Measurements from ENCODE around the gene AUNIP. TPM values are rescaled to one million over a fixed set of nuclear protein-coding genes. Genes with fewer than 3 reads are reported as not detected.
A peak's percentile ranks its signal among the peaks of the same experiment; 100 is the strongest.
"Not testable (repeated sequence)": the region's sequence is repeated elsewhere in the genome, so short reads cannot be mapped to it uniquely, and the experiment has no call there.

AUNIP gene
- total RNA-seq, 1 donor from 2014 or later, result 1.3 TPM

DNA sequence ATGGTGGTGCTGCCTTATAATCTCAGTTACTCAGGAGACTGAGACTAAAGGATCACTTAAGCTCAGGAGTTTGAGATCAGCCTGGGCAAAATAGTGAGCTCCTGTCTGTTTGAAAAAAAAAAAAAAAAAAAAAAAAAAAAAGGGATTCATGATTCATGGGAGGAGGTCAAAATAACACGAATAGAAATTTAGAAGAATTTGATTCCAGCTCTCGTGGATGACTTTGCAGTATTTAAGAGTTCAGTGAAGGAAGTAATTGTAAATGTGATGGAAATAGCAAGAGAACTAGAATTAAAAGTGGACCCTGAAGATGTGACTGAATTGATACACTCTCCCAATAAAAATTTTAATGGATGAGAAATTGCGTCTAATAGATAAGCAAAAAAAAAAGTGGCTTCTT, 15.8 kb downstream of the AUNIP start:
- H3K36me3 Mint-ChIP-seq (ENCODE audit: unreplicated experiment), result no peaks in the 10 kb centered on the region
- H3K27me3 Mint-ChIP-seq (ENCODE audit: unreplicated experiment), result peaks cover 2% of the 10 kb centered on the region
- no peaks in the 10 kb centered on the region for H3K9me3 Mint-ChIP-seq (ENCODE audit: unreplicated experiment)
- no peaks in the 10 kb centered on the region for H3K4me1 Mint-ChIP-seq (ENCODE audit: low read depth, unreplicated experiment)
- no peak overlapping the region for H3K4me3 Mint-ChIP-seq (ENCODE audit: unreplicated experiment)
- TF ChIP-seq, protein P1, sequence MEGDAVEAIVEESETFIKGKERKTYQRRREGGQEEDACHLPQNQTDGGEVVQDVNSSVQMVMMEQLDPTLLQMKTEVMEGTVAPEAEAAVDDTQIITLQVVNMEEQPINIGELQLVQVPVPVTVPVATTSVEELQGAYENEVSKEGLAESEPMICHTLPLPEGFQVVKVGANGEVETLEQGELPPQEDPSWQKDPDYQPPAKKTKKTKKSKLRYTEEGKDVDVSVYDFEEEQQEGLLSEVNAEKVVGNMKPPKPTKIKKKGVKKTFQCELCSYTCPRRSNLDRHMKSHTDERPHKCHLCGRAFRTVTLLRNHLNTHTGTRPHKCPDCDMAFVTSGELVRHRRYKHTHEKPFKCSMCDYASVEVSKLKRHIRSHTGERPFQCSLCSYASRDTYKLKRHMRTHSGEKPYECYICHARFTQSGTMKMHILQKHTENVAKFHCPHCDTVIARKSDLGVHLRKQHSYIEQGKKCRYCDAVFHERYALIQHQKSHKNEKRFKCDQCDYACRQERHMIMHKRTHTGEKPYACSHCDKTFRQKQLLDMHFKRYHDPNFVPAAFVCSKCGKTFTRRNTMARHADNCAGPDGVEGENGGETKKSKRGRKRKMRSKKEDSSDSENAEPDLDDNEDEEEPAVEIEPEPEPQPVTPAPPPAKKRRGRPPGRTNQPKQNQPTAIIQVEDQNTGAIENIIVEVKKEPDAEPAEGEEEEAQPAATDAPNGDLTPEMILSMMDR (IDR thresholded peaks at IDR 0.05; ENCODE audit: partially characterized antibody, unreplicated experiment), result no peak
- no peak for DNase-seq
- H3K27ac Mint-ChIP-seq (ENCODE audit: unreplicated experiment), result no peak overlapping the region

GRCh38 chr1:25839808-25840207, 19.4 kb downstream of the AUNIP start:
- not testable (repeated sequence) for H3K4me1 Mint-ChIP-seq (ENCODE audit: low read depth, unreplicated experiment); H3K27ac Mint-ChIP-seq (ENCODE audit: unreplicated experiment); H3K27me3 Mint-ChIP-seq (ENCODE audit: unreplicated experiment); DNase-seq; H3K36me3 Mint-ChIP-seq (ENCODE audit: unreplicated experiment); H3K4me3 Mint-ChIP-seq (ENCODE audit: unreplicated experiment); H3K9me3 Mint-ChIP-seq (ENCODE audit: unreplicated experiment)

GRCh38 chr1:25837262-25837875, 21.9 kb downstream of the AUNIP start:
- Mint-ChIP-seq H3K27ac (ENCODE audit: unreplicated experiment) (no peak overlapping the region), H3K27me3 (ENCODE audit: unreplicated experiment) (no peaks in the 10 kb centered on the region), H3K36me3 (ENCODE audit: unreplicated experiment) (no peaks in the 10 kb centered on the region), H3K4me1 (ENCODE audit: low read depth, unreplicated experiment) (no peaks in the 10 kb centered on the region), H3K9me3 (ENCODE audit: unreplicated experiment) (peaks cover 2% of the 10 kb centered on the region), H3K4me3 (ENCODE audit: unreplicated experiment) (no peak overlapping the region)
- TF ChIP-seq, protein P1 (IDR thresholded peaks at IDR 0.05; ENCODE audit: partially characterized antibody, unreplicated experiment), result no peak
- DNase-seq, result no peak

GRCh38 chr1:25836695-25837094, 22.6 kb downstream of the AUNIP start:
- DNase-seq, result no peak
- no peaks in the 10 kb centered on the region for H3K36me3 Mint-ChIP-seq (ENCODE audit: unreplicated experiment)
- H3K9me3 Mint-ChIP-seq (ENCODE audit: unreplicated experiment), result peaks cover 2% of the 10 kb centered on the region
- TF ChIP-seq, protein P1 (IDR thresholded peaks at IDR 0.05; ENCODE audit: partially characterized antibody, unreplicated experiment), result no peak
- no peaks in the 10 kb centered on the region for H3K27me3 Mint-ChIP-seq (ENCODE audit: unreplicated experiment)
- no peak overlapping the region for H3K4me3 Mint-ChIP-seq (ENCODE audit: unreplicated experiment)
- H3K27ac Mint-ChIP-seq (ENCODE audit: unreplicated experiment), result peak overlapping the region; percentile 48
- H3K4me1 Mint-ChIP-seq (ENCODE audit: low read depth, unreplicated experiment), result no peaks in the 10 kb centered on the region

GRCh38 chr1:25834894-25835293, 24.4 kb downstream of the AUNIP start:
- Mint-ChIP-seq H3K4me3 (ENCODE audit: unreplicated experiment) (no peak overlapping the region), H3K27me3 (ENCODE audit: unreplicated experiment) (no peaks in the 10 kb centered on the region)
- DNase-seq, result no peak

More at GRCh38 chr1:25834894-25835293, 24.4 kb downstream of the AUNIP start:
- no peaks in the 10 kb centered on the region for H3K4me1 Mint-ChIP-seq (ENCODE audit: low read depth, unreplicated experiment)
- no peak overlapping the region for H3K27ac Mint-ChIP-seq (ENCODE audit: unreplicated experiment)
- peaks cover 2% of the 10 kb centered on the region for H3K9me3 Mint-ChIP-seq (ENCODE audit: unreplicated experiment)
- TF ChIP-seq, protein P1 (IDR thresholded peaks at IDR 0.05; ENCODE audit: partially characterized antibody, unreplicated experiment), result no peak
- H3K36me3 Mint-ChIP-seq (ENCODE audit: unreplicated experiment), result no peaks in the 10 kb centered on the region
